ACC112 (cell line): ENCODE results near the gene FBXO10.

Experiments
- H2AFZ ChIP-seq: fragments of 200-600 bp; sonication (generic); one replicate; pipeline ENCODE4 v1.6.0; 2017; ENCODE audit warnings: antibody characterized with exemption, low read length; ENCODE audit not compliant: unreplicated experiment
- H3K27ac ChIP-seq: fragments of 200-600 bp; sonication (generic); 2 replicates; pipeline ENCODE4 v1.5.1; 2014; ENCODE audit warnings: low read depth, mild to moderate bottlenecking, antibody characterized with exemption, low read length, moderate library complexity
- H3K27me3 ChIP-seq: fragments of 200-600 bp; sonication (generic); 2 replicates; pipeline ENCODE4 v1.6.1; 2014; ENCODE audit warnings: mild to moderate bottlenecking, antibody characterized with exemption, low read length, moderate library complexity, mixed read lengths; ENCODE audit not compliant: insufficient read depth
- H3K36me3 ChIP-seq: fragments of 200-600 bp; sonication (generic); 2 replicates; pipeline ENCODE4 v1.6.1; 2016; ENCODE audit warnings: mild to moderate bottlenecking, antibody characterized with exemption, low read length, moderate library complexity, mixed read lengths; ENCODE audit not compliant: insufficient read depth
- H3K4me1 ChIP-seq: fragments of 200-600 bp; sonication (generic); one replicate; pipeline ENCODE4 v1.6.1; 2016; ENCODE audit warnings: low read length, mixed read lengths; ENCODE audit not compliant: insufficient read depth, unreplicated experiment, control insufficient read depth
- H3K4me3 ChIP-seq: fragments of 200-600 bp; sonication (generic); 2 replicates; pipeline ENCODE4 v1.5.1; 2014; ENCODE audit warnings: mild to moderate bottlenecking, low read depth, low read length
- H3K79me2 ChIP-seq: fragments of 200-600 bp; sonication (generic); one replicate; pipeline ENCODE4 v1.6.0; 2016; ENCODE audit warnings: low read length; ENCODE audit not compliant: control insufficient read depth, unreplicated experiment, insufficient read depth

FBXO10 gene, protein sequence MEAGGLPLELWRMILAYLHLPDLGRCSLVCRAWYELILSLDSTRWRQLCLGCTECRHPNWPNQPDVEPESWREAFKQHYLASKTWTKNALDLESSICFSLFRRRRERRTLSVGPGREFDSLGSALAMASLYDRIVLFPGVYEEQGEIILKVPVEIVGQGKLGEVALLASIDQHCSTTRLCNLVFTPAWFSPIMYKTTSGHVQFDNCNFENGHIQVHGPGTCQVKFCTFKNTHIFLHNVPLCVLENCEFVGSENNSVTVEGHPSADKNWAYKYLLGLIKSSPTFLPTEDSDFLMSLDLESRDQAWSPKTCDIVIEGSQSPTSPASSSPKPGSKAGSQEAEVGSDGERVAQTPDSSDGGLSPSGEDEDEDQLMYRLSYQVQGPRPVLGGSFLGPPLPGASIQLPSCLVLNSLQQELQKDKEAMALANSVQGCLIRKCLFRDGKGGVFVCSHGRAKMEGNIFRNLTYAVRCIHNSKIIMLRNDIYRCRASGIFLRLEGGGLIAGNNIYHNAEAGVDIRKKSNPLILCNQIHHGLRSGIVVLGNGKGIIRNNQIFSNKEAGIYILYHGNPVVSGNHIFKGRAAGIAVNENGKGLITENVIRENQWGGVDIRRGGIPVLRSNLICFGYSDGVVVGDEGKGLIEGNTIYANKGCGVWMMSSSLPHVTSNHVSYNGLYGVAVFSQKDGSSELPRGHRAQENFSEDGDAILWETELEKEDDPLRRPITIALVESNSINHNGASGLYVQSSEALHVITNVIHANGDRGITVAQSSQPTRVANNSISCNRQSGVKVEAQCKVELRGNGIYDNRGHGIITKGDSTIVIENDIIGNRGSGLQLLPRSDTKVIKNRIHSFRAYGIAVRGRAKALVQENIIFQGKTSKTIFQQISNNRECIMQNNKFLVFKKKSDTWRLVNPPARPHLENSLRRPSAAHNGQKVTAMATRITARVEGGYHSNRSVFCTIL

DNA sequence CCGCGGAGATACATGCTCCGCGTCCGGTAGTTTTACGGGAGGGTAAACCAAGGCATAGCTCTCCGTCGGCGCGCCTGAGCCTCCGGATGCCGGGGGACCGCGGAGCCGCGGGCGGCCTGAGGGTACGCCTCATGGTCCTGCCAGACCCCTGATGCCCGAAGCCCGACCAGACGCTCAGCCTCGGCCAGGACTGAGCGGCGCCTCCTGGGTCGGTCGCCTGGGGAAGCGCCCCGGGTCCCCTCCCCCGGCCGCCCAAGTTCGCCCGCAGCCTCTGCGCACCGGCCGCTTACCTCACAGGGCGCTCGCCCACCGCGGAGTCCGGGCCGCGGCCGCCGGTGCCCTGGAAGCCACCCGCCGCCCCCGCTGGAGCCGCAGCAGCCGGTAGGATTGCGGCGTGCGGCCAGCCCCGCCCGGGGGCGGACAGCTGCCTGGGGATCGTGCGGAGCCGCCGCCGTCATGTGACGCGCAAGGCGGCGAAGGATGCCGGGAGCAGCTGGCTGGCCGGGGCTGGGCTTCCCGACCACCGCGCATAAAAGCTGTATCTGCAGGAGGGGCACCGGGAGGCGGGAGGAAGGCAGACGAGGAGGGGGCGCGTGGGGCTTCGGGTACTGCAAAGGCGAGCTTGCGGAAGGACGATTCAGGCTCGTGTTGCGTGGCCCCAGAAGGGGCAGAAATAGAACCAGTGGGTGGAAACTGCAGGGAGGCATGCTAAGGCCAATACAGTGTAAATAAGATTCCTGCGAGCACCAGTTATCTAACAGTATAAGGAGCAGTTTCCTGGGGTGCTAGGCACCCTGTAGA, at the start of gene FBXO10:
FBXO10 (minus strand) TSS at position 460 of the 801 bp plus-strand sequence. CDS start 34,612 bp downstream, outside the sequence.
- Histone ChIP-seq H2AFZ (peak within 1 kb of the TSS; percentile 92), H3K36me3 (no peaks in the 10 kb centered on the region), H3K4me3 (peak within 1 kb of the TSS; percentile 94), H3K27me3 (no peaks in the 10 kb centered on the region), H3K4me1 (peaks cover 27% of the 10 kb centered on the region), H3K27ac (peak within 1 kb of the TSS; percentile 19; the same call in 1 of the 2 replicates), H3K79me2 (peaks cover 17% of the 10 kb centered on the region)

DNA sequence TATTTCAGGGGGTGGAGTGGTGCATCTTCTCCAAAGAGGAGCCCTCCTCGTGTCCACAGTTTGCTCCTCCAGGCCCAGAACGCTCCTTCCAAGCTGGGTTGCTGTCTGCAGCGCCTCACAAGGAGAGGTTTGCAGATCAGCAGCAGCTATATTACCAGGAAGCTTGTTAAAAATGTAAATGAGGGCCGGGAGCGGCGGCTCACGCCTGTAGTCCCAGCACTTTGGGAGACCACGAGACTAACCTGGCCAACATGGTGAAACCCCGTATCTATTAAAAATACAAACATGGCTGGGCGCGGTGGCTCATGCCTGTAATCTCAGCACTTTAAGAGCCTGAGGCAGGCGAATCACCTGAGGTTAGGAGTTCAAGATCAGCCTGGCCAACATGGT, 49.6 kb upstream of the FBXO10 start:
- H3K27ac ChIP-seq = no peak overlapping the region

DNA sequence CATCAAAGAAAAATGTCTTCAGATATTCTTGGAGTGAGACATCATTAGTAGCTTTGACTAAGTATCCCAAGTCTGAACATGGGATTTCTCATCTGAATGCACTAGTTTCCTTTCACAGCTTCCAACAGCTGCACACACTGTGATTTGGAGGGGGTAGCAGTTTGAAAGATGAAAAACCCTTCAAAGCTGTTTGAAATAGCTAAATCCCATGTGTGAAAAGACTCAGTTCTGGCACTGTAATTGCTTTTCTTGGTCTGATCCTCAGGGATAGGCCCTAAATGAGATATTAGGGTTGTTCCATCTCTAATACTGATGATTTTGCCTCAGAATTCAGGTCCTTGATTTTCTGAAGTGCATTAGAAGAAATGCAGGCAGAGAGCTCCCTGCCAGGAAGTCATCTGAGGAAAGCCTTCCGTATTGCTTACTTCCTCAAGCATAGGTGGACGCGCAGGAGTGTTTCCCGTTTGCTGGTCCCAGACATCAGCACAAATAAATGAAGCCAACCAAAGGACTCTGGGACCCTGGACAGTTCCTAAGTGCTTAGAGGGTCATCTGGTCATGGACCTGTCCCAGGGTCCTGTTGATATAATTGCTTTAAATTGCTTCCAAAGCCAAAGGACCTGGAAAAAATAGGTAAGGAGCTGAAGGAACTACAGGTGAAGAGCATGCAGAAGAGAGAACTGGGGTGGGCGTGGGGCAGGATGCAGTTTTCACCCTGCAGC, 49.0 kb upstream of the FBXO10 start:
- no peaks in the 10 kb centered on the region for H3K4me1 ChIP-seq
- H3K4me3 ChIP-seq = no peak overlapping the region
- H3K27me3 ChIP-seq = peaks cover 35% of the 10 kb centered on the region
- H3K79me2 ChIP-seq = no peaks in the 10 kb centered on the region
- H2AFZ ChIP-seq = no peak overlapping the region
- H3K36me3 ChIP-seq = no peaks in the 10 kb centered on the region
- H3K27ac ChIP-seq = no peak overlapping the region

More for the DNA sequence above, 49.6 kb upstream of the FBXO10 start:
- H2AFZ ChIP-seq = no peak overlapping the region
- no peak overlapping the region for H3K4me3 ChIP-seq
- H3K27me3 ChIP-seq = peaks cover 35% of the 10 kb centered on the region
- H3K36me3 ChIP-seq = no peaks in the 10 kb centered on the region
- no peaks in the 10 kb centered on the region for H3K79me2 ChIP-seq
- H3K4me1 ChIP-seq = no peaks in the 10 kb centered on the region

GRCh38 chr9:37624073-37624472, 47.9 kb upstream of the FBXO10 start:
- H3K4me3 ChIP-seq = no peak overlapping the region
- no peak overlapping the region for H3K27ac ChIP-seq
- H3K27me3 ChIP-seq = peaks cover 35% of the 10 kb centered on the region
- no peaks in the 10 kb centered on the region for H3K36me3 ChIP-seq
- no peaks in the 10 kb centered on the region for H3K4me1 ChIP-seq
- no peaks in the 10 kb centered on the region for H3K79me2 ChIP-seq
- no peak overlapping the region for H2AFZ ChIP-seq

GRCh38 chr9:37623267-37623666, 47.1 kb upstream of the FBXO10 start:
- no peak overlapping the region for H3K27ac ChIP-seq
- no peaks in the 10 kb centered on the region for H3K79me2 ChIP-seq
- peaks cover 35% of the 10 kb centered on the region for H3K27me3 ChIP-seq
- H3K4me1 ChIP-seq = no peaks in the 10 kb centered on the region
- no peaks in the 10 kb centered on the region for H3K36me3 ChIP-seq
- no peak overlapping the region for H2AFZ ChIP-seq
- H3K4me3 ChIP-seq = no peak overlapping the region

DNA sequence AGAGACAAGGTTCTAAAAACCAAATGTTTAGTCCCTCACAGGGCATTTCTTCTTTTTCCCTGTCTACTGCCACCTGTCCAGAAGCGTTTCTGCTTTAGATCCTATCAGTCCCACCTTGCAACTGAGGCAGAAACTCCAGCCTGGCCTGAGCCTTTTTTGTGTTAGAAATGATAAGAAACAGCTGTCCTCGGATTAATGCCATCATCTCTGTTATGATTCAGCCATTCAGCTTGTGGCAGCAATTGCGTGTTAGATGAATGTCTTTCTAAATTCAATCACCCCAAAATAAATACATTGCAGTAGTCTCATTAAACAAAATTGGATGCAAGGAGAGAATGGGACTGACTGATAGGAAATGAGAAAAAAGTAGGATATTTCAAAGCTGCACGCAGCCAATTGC, 46.3 kb upstream of the FBXO10 start:
- no peak overlapping the region for H3K27ac ChIP-seq
- no peak overlapping the region for H3K4me3 ChIP-seq
- H2AFZ ChIP-seq = no peak overlapping the region
- H3K36me3 ChIP-seq = no peaks in the 10 kb centered on the region
- H3K79me2 ChIP-seq = no peaks in the 10 kb centered on the region
- H3K27me3 ChIP-seq = peaks cover 28% of the 10 kb centered on the region
- H3K4me1 ChIP-seq = no peaks in the 10 kb centered on the region

DNA sequence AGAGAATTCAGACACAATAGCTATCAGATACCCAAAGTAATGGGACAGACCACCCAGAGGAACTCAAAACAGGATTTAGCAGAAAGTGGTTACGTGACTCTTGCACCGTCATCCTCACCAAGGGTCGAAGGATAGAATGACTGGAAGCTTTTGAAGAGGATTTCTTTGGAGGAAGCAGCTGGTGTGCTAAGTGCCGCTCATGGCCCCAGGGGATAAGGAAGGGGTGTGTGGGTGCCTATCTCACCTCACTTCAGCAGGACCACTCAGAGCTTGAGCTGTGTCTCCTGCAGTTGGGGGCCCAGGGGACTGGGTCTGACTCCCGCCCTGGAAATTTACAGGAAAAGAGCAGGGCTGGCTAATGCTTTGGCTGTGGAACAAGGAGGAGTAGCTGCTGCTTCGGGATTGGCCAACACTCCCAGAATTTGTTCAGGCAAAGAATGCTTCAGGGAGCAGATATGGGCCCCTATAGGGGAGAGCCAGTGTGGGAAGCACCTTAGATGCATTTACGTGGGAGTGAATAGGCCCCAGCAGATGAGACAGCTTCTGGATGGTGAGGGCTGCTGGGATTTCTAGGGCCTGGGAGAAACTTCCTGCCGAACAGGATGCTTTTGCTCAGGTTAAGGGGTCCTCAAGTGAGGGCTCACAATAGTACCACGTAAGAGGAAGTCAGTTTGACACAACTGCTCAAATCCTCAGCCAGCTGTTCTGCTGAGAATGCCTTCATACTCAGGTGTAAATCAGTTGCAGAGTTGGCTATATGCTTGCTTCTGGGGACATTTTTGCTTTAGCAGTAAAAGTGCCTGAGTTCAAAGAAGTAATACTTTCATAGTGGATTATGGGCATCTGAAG, 45.3 kb upstream of the FBXO10 start:
- no peak overlapping the region for H3K27ac ChIP-seq
- peaks cover 28% of the 10 kb centered on the region for H3K27me3 ChIP-seq
- no peaks in the 10 kb centered on the region for H3K79me2 ChIP-seq
- H2AFZ ChIP-seq = no peak overlapping the region
- no peaks in the 10 kb centered on the region for H3K36me3 ChIP-seq
- H3K4me3 ChIP-seq = no peak overlapping the region
- H3K4me1 ChIP-seq = no peaks in the 10 kb centered on the region

- Histone ChIP-seq H2AFZ (no peak overlapping the region), H3K27me3 (peaks cover 23% of the 10 kb centered on the region), H3K79me2 (no peaks in the 10 kb centered on the region), H3K27ac (no peak overlapping the region), H3K4me1 (no peaks in the 10 kb centered on the region), H3K36me3 (no peaks in the 10 kb centered on the region), H3K4me3 (no peak overlapping the region)
These were observed 44.2 kb upstream of the FBXO10 start for GRCh38 chr9:37620396-37620795.

DNA sequence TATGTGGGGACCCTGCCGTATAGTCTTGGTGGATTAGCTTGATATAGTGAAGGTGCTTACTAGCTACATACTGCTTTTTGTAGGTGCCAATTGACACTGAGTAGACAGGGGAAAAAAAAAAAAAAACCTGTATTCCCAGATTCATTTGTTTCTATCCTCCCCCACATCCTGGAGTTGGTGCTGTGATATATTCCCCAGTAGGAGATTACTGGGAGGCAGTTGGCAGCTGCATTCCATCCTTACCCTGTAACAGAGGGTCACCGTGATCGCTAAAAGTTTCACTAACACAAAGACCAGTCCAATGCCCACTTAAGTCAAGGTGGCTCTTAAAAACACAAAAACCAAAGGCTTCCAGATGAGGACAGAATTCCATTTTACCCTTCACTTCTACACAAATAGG, 43.6 kb upstream of the FBXO10 start:
- peaks cover 18% of the 10 kb centered on the region for H3K27me3 ChIP-seq
- H3K36me3 ChIP-seq = no peaks in the 10 kb centered on the region
- no peak overlapping the region for H3K27ac ChIP-seq
- H3K79me2 ChIP-seq = no peaks in the 10 kb centered on the region
- no peaks in the 10 kb centered on the region for H3K4me1 ChIP-seq
- H2AFZ ChIP-seq = no peak overlapping the region
- H3K4me3 ChIP-seq = no peak overlapping the region
